Cardiac septum (tissue), 1 donor: ENCODE measurements around the gene DTWD2. TPM values are rescaled to one million over a fixed set of nuclear protein-coding genes. Genes with fewer than 3 reads are reported as not detected.
"Not testable (repeated sequence)": the region's sequence is repeated elsewhere in the genome, so short reads cannot be mapped to it uniquely, and the experiment has no call there.

Experiments used
- DNase-seq: peaks from one replicate; pipeline ENCODE4 v3.0.0-alpha.2; 2020; ENCODE audit warnings: low spot score
- intact Hi-C: fragments of 100-400 bp; cut with DNase I; formaldehyde crosslinking; loops from one replicate; pipeline ENCODE4 v1.14.0; 2022
- total RNA-seq: library from RNA; stranded (reverse); fragmentation: NEBNext Ultra II Directional; extraction: Animal tissue kit (Norgen Biotek cat#: 25700); gene quantifications from one replicate; pipeline ENCODE4 v1.2.1, GENCODE V29; 2021
- donor health status: DM: no; HTN: no; CAD: no.

Gene DTWD2
- total RNA-seq, 1 donor from 2014 or later, result 10.1 TPM

DNA sequence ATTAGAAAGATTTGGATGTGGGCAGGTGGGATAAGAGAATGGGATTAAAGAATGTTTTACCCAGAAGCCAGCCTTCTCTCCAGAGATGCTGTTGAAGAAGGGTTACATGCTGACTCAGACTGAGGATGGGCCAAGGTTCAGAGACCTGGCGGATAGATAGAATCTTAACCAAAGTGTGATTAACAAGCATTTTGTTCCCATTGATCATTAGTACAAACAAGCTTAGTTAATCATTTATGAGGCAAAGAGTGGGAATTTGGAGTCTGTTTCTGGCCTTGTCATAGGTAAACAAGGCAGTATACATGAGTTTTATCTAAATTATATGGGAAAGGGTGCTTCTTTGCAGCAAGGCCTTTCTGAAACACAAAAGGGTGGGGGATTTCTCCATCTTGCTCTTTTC is 20.8 kb upstream of the DTWD2 start:
- no peak for DNase-seq
- intact Hi-C loops, result no loop called here

DNA sequence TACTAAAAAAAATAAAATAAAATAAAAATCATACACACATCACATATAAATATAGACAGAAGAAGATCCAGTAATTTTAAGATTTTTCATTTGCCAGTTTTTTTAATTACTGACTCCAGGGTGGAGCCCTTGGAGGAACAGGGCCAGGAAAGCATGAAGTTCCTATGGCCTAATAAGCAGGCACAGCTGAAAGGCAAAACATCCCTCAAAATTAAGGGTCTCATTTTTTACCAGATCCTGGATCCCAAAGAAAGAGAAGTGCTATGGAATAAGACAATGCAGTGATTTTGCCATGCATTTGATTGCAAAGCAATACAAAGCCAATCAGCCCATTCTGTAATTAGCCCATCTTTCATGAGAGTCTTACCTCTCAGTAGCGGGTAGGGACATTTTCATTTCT is 11.3 kb upstream of the DTWD2 start:
- no peak for DNase-seq
- intact Hi-C loops, result no loop called here

DNA sequence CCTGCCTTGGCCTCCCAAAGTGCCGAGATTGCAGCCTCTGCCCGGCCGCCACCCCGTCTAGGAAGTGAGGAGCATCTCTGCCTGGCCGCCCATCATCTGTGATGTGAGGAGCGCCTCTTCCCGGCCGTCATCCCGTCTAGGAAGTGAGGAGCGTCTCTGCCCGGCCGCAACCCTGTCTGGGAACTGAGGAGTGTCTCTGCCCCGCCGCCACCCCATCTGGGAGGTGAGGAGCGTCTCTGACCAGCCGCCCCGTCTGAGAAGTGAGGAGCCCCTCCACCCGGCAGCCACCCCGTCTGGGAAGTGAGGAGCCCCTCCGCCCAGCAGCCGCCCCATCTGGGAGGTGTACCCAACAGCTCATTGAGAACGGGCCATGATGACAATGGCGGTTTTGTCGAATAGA is 10.5 kb upstream of the DTWD2 start:
- DNase-seq, intact Hi-C loops: not testable (repeated sequence)

DNA sequence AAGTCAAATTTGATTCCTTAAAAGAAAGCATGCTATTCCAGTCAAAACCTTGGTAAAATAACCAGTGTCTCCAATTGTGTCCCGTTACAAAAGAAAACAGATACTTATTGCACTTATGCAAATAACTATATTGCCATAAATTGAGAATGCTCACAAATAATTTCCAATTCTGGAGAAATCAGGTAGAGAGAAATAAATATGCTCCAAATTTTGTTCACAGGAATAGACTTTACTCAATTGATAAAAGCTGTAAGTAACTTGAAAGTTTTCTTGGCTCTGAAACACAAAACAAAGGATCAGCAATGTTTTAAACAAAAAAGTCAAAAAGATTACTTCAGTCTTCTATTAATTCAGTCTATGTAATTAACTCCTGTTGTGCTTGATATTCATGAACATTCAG is 7.8 kb upstream of the DTWD2 start:
- intact Hi-C loops, result no loop called here

DNA sequence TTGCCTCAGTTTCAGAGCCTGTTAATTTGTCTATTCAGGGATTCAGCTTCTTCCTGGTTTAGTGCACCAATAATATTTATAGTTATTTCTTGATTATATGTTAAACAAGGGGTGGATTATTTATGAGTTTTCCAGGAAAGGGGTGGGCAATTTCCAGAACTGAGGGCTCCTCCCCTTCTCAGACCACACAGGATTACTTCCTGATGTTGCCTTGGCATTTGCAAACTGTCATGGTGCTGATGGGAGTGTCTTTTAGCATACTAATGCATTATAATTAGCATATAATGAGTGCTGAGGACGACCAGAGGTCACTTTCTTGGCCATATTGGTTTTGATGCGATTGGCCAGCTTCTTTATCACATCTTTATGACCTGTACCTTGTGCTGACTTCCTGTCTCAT is 6.2 kb upstream of the DTWD2 start:
- DNase-seq, result no peak
- intact Hi-C loops, result no loop called here

More for the DNA sequence above, 7.8 kb upstream of the DTWD2 start:
- no peak for DNase-seq

DNA sequence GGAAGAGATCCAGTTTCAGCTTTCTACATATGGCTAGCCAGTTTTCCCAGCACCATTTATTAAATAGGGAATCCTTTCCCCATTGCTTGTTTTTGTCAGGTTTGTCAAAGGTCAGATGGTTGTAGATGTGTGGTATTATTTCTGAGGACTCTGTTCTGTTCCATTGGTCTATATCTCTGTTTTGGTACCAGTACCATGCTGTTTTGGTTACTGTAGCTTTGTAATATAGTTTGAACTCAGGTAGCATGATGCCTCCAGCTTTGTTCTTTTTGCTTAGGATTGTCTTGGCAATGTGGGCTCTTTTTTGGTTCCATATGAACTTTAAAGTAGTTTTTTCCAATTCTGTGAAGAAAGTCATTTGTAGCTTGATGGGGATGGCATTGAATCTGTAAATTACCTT is 4.8 kb upstream of the DTWD2 start:
- intact Hi-C loops, result not testable (repeated sequence)

DNA sequence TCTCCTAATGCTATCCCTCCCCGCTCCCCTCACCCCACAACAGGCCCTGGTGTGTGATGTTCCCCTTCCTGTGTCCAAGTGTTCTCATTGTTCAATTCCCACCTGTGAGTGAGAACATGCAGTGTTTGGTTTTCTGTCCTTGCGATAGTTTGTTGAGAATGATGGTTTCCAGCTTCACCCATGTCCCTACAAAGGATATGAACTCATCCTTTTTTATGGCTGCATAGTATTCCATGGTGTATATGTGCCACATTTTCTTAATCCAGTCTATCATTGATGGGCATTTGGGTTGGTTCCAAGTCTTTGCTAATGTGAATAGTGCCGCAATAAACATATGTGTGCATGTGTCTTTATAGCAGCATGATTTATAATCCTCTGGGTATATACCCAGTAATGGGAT is 3.7 kb upstream of the DTWD2 start:
- DNase-seq, intact Hi-C loops: not testable (repeated sequence)

More for the DNA sequence above, 4.8 kb upstream of the DTWD2 start:
- DNase-seq, result not testable (repeated sequence)

DNA sequence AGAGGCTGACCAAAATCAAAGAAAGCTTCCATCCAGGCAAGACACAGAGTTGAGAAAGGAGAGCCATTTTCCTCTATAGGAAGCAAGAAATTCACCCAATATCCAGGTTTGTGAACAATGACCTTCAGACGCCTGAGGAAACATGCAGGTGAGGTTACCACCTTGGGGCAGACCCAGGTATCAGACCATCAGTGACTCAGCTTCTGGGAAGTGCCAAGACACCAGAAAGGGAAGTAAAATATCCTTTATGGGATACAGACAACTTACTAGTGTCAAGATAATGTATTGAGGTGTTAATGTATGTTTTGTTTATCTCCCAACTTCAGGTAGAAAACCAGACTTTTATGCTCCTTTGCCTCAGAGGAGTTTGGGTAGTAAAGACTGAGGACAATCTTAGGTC is 2.2 kb upstream of the DTWD2 start:
- intact Hi-C loops, result no loop called here
- no peak for DNase-seq

DNA sequence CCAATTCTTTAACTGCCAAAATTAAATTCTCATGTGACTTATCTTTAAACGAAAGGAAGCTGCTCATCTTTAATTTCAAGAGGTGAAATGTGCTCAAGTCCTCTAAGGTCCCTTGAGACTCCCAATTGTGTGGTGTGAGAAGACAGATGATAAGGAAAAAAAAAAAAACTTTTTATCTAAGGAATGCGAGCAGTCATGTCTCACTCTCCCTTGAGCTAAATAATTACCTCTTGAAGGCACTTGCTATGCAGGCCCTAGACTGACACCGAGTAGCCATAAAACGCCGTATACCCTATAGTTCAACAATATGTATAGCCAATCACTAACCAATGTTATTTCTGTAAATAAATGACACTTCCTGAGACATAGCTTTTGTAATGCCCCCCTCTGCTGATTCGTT is 1.5 kb upstream of the DTWD2 start:
- intact Hi-C loops, result loop anchor here (5.0 kb wide), 2 partner anchors 82 to 277 kb away; partner anchors contain the start of gene DMXL1
- no peak for DNase-seq

DNA sequence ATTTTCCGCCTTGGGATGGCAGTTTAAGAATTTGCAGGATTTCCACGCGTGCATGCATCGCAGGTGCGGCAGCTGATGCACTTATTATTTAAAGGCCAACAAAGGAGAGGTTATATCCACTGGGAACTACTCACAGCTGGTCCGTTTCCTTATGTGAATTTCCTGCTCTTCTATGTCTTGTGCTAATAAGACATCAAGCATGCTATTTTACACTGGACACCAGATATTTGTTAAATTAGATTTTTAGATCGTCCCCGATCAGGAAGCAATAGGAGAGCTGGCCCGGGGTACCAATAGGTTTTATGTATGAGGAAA is 476 bp upstream of the DTWD2 start:
- DNase-seq, result no peak
- intact Hi-C loops, result loop anchor here (1.0 to 5.0 kb wide), 3 partner anchors 83 to 423 kb away; partner anchors contain the start of gene DMXL1

DNA sequence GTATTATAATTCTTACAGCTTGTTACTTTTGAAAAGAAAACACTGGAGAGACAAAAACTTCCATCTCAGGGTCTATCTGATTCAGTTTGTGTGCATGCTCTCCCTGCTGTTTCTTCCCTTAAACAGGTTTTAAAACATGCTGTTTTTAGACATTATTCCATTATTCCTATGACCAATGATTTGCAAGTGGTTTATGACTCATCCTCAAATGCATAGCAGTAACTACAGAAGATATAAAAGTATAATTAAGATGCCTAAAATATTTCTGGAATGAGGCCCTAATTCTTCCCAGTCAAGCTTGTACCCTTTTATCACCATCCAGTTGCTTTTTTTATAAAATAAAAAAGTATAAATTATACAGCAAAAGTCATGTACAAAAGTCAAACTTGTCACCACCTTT is 3.7 kb downstream of the DTWD2 start:
- no peak for DNase-seq
- intact Hi-C loops, result loop anchor here (5.0 kb wide), 2 partner anchors 88 to 283 kb away; partner anchors contain the start of gene DMXL1

DNA sequence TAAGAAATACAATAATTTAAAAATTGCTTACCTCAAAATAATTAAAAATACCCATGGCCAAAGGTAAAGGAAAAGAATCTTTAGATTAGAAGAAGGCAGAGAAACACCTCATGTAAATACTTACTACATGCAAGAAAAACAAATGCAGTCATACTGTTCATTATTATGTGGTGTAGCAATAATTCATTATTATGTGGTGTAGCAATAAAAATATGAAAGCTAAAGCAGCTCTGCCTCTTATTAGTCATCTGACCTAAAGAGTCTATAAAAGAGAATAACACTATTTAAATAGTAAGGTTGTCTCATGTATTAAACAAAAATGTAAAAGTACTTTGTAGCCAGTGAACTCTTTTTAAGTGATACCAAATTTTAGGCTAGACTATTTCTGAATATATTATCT is 6.6 kb downstream of the DTWD2 start:
- intact Hi-C loops, result no loop called here
- no peak for DNase-seq

DNA sequence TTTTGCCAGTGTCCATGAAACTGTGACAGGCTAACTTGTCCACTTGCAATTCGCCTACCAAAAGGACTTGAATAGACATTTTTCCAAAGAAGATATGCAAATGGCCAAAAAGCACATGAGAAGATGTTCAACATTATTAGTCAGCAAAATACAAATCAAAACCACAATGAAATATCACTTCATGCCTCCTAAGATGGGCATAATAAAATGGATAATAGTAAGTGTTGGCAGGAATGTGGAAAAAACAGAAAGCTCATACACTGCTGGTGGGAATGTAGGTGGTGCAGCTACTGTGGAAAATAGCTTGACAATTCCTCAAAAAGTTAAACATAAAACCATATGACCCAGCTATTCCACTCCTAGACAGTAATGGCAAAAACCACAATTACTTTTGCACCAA is 7.9 kb downstream of the DTWD2 start:
- no peak for DNase-seq
- intact Hi-C loops, result no loop called here

DNA sequence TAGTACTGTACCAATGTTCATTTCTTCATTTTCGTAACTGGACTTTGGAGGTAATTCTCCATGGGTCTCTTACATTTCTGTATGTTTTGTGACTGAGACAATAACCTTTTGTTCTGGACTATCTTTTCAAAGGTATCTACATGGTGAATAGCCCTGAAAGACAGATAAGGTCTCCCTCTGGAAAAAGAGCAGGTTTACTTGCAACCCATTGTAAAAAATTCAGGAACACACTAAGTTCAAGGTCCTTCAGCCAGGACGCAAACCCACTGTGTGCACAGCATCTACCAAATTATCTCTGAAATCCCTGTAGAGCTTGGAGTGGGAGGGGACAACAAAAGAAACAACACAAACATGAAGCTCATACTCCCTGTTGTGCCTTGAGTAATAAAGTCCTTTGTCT is 8.3 kb downstream of the DTWD2 start:
- no peak for DNase-seq
- intact Hi-C loops, result no loop called here

DNA sequence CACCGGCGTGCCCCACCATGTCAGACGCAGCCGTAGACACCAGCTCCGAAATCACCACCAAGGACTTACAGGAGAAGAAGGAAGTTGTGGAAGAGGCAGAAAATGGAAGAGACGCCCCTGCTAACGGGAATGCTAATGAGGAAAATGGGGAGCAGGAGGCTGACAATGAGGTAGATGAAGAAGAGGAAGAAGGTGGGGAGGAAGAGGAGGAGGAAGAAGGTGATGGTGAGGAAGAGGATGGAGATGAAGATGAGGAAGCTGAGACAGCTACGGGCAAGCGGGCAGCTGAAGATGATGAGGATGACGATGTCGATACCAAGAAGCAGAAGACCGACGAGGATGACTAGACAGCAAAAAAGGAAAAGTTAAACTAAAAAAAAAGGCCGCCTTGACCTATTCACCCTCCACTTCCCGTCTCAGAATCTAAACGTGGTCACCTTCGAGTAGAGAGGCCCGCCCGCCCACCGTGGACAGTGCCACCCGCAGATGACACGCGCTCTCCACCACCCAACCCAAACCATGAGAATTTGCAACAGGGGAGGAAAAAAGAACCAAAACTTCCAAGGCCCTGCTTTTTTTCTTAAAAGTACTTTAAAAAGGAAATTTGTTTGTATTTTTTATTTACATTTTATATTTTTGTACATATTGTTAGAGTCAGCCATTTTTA is 14.4 kb downstream of the DTWD2 start:
- DNase-seq, intact Hi-C loops: not testable (repeated sequence)

DNA sequence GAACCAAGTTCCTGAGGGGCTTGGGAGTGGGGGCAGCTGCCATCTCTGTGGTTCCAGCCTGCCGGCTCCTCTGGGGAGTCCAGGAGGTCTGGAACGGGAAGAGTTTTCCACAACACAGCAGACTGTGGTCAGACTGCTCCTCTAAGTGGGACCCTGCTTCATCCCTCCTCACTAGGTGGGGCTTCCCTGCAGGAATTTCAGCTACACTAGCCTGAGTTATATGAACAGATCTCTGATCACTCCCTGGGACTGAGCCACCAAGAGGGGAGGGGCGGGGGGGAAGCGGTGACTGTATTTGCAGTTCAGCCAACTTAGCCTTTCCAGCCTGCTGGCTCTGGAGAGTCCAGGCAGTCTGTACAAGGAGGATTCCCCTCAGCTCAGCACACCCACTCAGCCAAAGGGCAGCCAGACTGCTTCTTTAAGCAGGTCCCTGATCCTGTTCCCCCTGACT is 19.4 kb downstream of the DTWD2 start:
- no peak for DNase-seq

DNA sequence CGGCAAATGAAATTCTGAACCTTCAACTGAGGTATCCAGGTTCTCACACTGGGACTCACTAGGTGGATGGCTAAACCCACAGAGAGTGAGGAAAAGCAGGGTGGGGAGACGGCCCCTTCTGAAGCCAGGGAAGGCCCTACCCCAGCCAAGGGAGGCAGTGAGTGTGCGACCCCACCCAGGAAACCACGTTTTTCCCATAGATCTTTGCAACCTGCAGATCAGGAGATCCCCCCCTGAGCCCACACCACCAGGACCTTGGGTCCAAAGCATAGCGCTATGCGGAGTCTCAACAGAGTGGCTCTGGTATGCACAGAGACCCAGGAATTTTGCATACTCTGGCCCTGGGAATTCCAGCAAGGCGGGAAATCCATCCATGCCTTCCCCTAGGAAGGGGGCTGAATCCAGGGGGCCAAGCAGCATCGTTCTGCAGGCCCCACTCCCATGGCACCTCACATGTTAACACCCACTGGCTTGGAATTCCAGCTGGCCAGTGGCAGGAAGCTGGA is 19.9 kb downstream of the DTWD2 start:
- no peak for DNase-seq
- intact Hi-C loops, result no loop called here

More for the DNA sequence above, 19.4 kb downstream of the DTWD2 start:
- intact Hi-C loops, result no loop called here

DNA sequence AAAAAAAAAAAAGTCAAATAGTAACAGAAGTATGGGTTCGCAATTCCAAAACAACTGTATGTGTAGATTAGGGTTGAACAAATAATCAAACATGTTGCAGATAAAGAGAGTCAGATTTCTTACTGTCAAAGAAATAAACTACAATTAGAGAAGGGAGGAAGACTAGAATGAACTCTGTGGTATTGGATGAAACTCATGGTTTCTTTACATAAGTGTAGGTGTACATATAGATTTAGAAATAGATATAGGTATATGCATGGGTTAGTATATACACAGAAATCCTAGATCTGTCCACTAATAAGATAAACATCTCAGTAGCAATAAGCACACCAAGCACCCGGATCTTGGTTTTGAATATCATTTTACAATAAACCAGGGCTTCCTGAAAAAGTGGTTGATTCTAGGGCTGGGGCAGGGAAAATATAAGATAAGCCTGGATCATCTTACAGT is 21.3 kb downstream of the DTWD2 start:
- no peak for DNase-seq
- intact Hi-C loops, result no loop called here

DNA sequence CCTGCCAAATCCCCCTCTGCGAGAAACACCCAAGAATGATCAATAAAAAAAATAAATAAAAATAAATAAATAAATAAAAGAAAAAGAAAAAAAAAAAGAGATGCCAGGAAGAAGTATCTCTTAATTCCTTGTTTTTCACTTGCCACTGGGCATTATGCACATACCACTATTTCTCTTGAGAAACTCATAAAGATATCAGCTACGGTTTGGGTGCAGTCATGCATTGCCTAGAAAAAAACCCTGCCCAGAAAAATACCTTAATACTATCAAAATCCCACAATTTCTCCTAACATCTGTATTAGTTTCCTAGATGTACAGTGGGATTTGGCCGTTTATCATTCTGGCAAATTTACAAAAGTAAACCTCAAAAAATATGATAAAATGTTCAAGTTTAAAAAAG is 22.5 kb downstream of the DTWD2 start:
- DNase-seq, result no peak
- intact Hi-C loops, result no loop called here

DNA sequence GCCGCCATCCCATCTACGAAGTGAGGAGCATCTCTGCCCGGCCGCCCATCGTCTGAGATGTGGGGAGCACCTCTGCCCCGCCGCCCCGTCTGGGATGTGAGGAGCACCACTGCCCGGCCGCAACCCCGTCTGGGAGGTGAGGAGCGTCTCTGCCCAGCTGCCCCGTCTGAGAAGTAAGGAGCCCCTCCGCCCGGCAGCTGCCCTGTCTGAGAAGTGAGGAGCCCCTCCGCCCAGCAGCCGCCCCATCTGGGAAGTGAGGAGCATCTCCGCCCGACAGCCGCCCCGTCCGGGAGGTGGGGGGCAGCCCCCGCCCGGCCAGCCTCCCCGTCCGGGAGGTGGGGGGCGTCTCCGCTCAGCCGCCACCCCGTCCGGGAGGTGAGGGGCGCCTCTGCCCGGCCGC is 23.4 kb downstream of the DTWD2 start:
- DNase-seq, intact Hi-C loops: not testable (repeated sequence)

DNA sequence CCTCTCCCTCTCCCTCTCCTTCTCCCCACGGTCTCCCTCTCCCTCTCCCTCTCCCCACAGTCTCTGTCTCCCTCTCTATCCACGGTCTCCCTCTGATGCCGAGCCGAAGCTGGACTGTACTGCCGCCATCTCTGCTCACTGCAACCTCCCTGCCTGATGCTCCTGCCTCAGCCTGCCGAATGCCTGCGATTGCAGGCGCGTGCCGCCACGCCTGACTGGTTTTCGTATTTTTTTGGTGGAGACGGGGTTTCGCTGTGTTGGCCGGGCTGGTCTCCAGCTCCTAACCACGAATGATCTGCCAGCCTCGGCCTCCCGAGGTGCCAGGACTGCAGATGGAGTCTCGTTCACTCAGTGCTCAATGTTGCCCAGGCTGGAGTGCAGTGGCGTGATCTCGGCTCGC is 24.0 kb downstream of the DTWD2 start:
- intact Hi-C loops, DNase-seq: not testable (repeated sequence)

DNA sequence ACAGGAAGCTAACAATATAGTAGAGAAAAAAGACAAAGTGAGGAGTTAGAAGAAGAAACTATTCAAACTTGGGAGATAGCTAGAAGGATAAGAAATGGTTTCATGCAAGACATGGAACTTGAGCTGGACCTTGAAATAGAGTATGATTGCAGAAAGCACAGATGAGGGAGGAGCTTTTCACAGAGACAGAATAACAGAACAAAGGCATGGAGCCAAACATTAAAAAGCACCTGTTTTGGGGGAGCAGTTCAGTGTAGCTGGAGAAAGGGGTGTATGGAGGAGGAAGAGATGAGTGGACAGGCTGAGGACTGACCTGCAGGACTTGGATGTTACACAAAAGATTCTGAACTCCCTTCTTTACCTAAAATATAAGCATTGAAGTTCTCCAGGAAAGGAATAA is 25.2 kb downstream of the DTWD2 start:
- DNase-seq, result no peak

More for the DNA sequence above, 25.2 kb downstream of the DTWD2 start:
- intact Hi-C loops, result no loop called here
